CD14-positive monocyte (primary cell): ENCODE measurements around the gene MCRIP2. TPM values are rescaled to one million over a fixed set of nuclear protein-coding genes. Genes with fewer than 3 reads are reported as not detected.
"Not testable (repeated sequence)": the region's sequence is repeated elsewhere in the genome, so short reads cannot be mapped to it uniquely, and the experiment has no call there.

Experiments
- DNase-seq, 3 donors: peaks; one replicate each; pipeline ENCODE4 v3.0.0-alpha.2; 2011 to 2022
- H2AFZ ChIP-seq: 2 replicates; pipeline ENCODE4 v1.6.0; 2012; ENCODE audit warnings: mild to moderate bottlenecking, low read depth, low read length, inconsistent platforms; ENCODE audit not compliant: insufficient read depth, poor library complexity, severe bottlenecking
- H3K27ac ChIP-seq, 2 donors: 1 replicate in 1 of 2; 2 replicates in 1 of 2; pipeline ENCODE4 v1.5.1; 2012 to 2013; ENCODE audit warnings: low read length in 2 of 2, control low read depth in 1 of 2, inconsistent platforms in 1 of 2, low read depth in 1 of 2, mild to moderate bottlenecking in 1 of 2
- H3K27me3 ChIP-seq, 2 donors: one replicate each; pipeline versions ENCODE4 v1.6.0 to v1.6.1; 2011 to 2013; ENCODE audit warnings: low read length in 2 of 2; ENCODE audit not compliant: control insufficient read depth in 2 of 2, insufficient read depth in 2 of 2
- H3K36me3 ChIP-seq, 2 donors: replicated peaks in 1 of 2; 1 replicate in 1 of 2; 2 replicates in 1 of 2; pipeline versions ENCODE4 v1.5.1 to v1.6.1; 2012 to 2013; ENCODE audit warnings: low read length in 2 of 2, control low read depth in 1 of 2, inconsistent platforms in 1 of 2, mild to moderate bottlenecking in 1 of 2; ENCODE audit not compliant: insufficient read depth in 2 of 2, control insufficient read depth in 1 of 2
- H3K4me1 ChIP-seq, 2 donors: 1 replicate in 1 of 2; 2 replicates in 1 of 2; pipeline versions ENCODE4 v1.5.1 to v1.6.1; 2012 to 2013; ENCODE audit warnings: low read length in 2 of 2, control low read depth in 1 of 2, inconsistent platforms in 1 of 2, mild to moderate bottlenecking in 1 of 2, moderate library complexity in 1 of 2; ENCODE audit not compliant: insufficient read depth in 2 of 2, control insufficient read depth in 1 of 2
- H3K4me2 ChIP-seq: replicated peaks from 2 replicates; pipeline ENCODE3; 2012; ENCODE audit warnings: low read length, moderate library complexity, mild to moderate bottlenecking; ENCODE audit not compliant: poor library complexity, severe bottlenecking; ENCODE audit errors: extremely low read depth
- H3K4me3 ChIP-seq, 3 experiments: fragments of 200-600 bp in 1 of 3; sonication (generic) in 1 of 3; replicated peaks in 1 of 3; 1 replicate in 2 of 3; 2 replicates in 1 of 3; pipeline ENCODE4 v1.5.1; 2011 to 2013; ENCODE audit warnings: low read length in 3 of 3, mild to moderate bottlenecking in 3 of 3, control low read depth in 2 of 3, low read depth in 2 of 3, inconsistent platforms in 1 of 3, moderate library complexity in 1 of 3
- H3K79me2 ChIP-seq: 2 replicates; pipeline ENCODE4 v1.6.0; 2012; ENCODE audit warnings: mild to moderate bottlenecking, control low read depth, inconsistent platforms, low read length, moderate library complexity; ENCODE audit not compliant: insufficient read depth
- H3K9ac ChIP-seq: 2 replicates; pipeline ENCODE4 v1.6.0; 2017; ENCODE audit warnings: low read length, mild to moderate bottlenecking; ENCODE audit not compliant: insufficient read depth, poor library complexity, severe bottlenecking
- H3K9me3 ChIP-seq, 2 donors: replicated peaks in 1 of 2; 1 replicate in 1 of 2; 2 replicates in 1 of 2; pipeline versions ENCODE4 v1.5.1 to v1.6.1; 2012 to 2013; ENCODE audit warnings: low read length in 2 of 2, control low read depth in 1 of 2; ENCODE audit not compliant: control insufficient read depth in 1 of 2, insufficient read depth in 1 of 2
- H4K20me1 ChIP-seq: 2 replicates; pipeline ENCODE4 v1.6.0; 2012; ENCODE audit warnings: mild to moderate bottlenecking, low read length, control low read depth, moderate library complexity; ENCODE audit not compliant: insufficient read depth
- H3K27ac Mint-ChIP-seq, 7 donors: one replicate each; pipeline ENCODE4 v1.8.0; 2020; ENCODE audit warnings: mild to moderate bottlenecking in 7 of 7, mixed read lengths in 7 of 7, moderate library complexity in 6 of 7, inconsistent platforms in 2 of 7
- H3K27me3 Mint-ChIP-seq, 3 donors: one replicate each; pipeline ENCODE4 v1.8.0; 2021 to 2022; ENCODE audit warnings: low read depth in 3 of 3, mild to moderate bottlenecking in 3 of 3, mixed read lengths in 3 of 3, moderate library complexity in 3 of 3, inconsistent platforms in 1 of 3
- H3K36me3 Mint-ChIP-seq, 2 donors: one replicate each; pipeline ENCODE4 v1.8.0; 2020; ENCODE audit warnings: mixed read lengths in 2 of 2, inconsistent platforms in 1 of 2, mild to moderate bottlenecking in 1 of 2
- H3K4me1 Mint-ChIP-seq: one replicate; pipeline ENCODE4 v1.8.0; 2020; ENCODE audit warnings: mild to moderate bottlenecking, mixed read lengths
- H3K4me3 Mint-ChIP-seq, 2 donors: one replicate each; pipeline ENCODE4 v1.8.0; 2020; ENCODE audit warnings: mild to moderate bottlenecking in 2 of 2, mixed read lengths in 2 of 2, moderate library complexity in 1 of 2
- H3K9me3 Mint-ChIP-seq, 7 donors: one replicate each; pipeline ENCODE4 v1.8.0; 2020 to 2022; ENCODE audit warnings: mixed read lengths in 7 of 7, mild to moderate bottlenecking in 6 of 7, moderate library complexity in 6 of 7, inconsistent platforms in 2 of 7
- WGBS: methylation state at CpG from one replicate; pipeline ENCODE4 v1.1.5; 2013; ENCODE audit warnings: missing lambda C conversion rate; ENCODE audit not compliant: insufficient coverage; 5-methylcytosine and 5-hydroxymethylcytosine counted together
- intact Hi-C, 2 donors: fragments of 100-400 bp; cut with micrococcal nuclease; formaldehyde crosslinking; loops; one replicate each; pipeline versions ENCODE4 v1.15.0 to v1.15.1; 2023
- polyA plus RNA-seq, 3 donors: library from polyadenylated mRNA; depleted of rRNA in 1 of 3; unstranded in 2 of 3; stranded (reverse) in 1 of 3; fragments of 300-500 nt in 2 of 3; fragments of >200 nt in 1 of 3; fragmentation: Illumina TruSeq in 2 of 3; gene quantifications; 1 replicate in 2 of 3; 2 replicates in 1 of 3; pipeline ENCODE4 v1.2.3, GENCODE V29; 2012 to 2021
- TF ChIP-seq, protein P1 (sequence below): fragments of 200-600 bp; IDR thresholded peaks from one replicate; pipeline ENCODE4 v1.8.0; 2022; ENCODE audit warnings: antibody characterized with exemption, mild to moderate bottlenecking

Gene MCRIP2
- polyA plus RNA-seq, 3 donors, result 23.7 to 65.6 (median 42.1) TPM

DNA sequence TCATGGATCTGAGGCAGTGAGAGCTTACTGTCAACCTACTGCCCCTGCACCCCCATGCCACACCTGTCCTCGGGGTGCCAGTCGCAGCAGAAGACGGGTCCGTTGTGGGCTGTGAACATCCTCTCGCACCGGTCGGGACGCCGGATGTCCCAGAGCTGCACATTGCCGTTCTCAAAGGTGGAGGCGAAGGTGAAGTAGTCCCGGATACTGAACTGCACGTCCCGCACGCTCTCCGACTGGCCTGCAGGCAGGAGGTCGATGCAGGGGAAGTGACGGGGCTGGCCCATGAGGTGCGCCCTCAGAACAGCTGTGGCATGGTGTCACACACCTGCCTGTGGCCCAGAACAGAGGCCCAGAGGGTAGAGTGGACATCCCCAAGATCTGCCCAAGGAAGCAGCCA, 45.9 kb downstream of the MCRIP2 start:
- H3K9me3 Mint-ChIP-seq, result peaks cover 0 to 10% (median 2%) of the 10 kb centered on the region in 7 donors
- intact Hi-C loops, result no loop called here
- H3K27ac Mint-ChIP-seq, result no peak overlapping the region
- peaks cover 20 to 28% of the 10 kb centered on the region in 2 donors for H3K36me3 Mint-ChIP-seq
- H3K79me2 ChIP-seq, result peaks cover 11% of the 10 kb centered on the region
- H3K27me3 ChIP-seq, result peaks cover 3 to 16% of the 10 kb centered on the region in 2 donors
- H3K36me3 ChIP-seq, result peaks cover 8 to 12% of the 10 kb centered on the region in 2 donors
- peaks cover 37 to 53% of the 10 kb centered on the region in 2 donors for H3K4me1 ChIP-seq
- no peak overlapping the region for H2AFZ ChIP-seq
- H3K27ac ChIP-seq, result no peak overlapping the region
- TF ChIP-seq, protein P1, sequence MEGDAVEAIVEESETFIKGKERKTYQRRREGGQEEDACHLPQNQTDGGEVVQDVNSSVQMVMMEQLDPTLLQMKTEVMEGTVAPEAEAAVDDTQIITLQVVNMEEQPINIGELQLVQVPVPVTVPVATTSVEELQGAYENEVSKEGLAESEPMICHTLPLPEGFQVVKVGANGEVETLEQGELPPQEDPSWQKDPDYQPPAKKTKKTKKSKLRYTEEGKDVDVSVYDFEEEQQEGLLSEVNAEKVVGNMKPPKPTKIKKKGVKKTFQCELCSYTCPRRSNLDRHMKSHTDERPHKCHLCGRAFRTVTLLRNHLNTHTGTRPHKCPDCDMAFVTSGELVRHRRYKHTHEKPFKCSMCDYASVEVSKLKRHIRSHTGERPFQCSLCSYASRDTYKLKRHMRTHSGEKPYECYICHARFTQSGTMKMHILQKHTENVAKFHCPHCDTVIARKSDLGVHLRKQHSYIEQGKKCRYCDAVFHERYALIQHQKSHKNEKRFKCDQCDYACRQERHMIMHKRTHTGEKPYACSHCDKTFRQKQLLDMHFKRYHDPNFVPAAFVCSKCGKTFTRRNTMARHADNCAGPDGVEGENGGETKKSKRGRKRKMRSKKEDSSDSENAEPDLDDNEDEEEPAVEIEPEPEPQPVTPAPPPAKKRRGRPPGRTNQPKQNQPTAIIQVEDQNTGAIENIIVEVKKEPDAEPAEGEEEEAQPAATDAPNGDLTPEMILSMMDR, result no peak
- no peak for DNase-seq
- H3K4me3 ChIP-seq, result no peak overlapping the region
- no peak overlapping the region for H3K4me3 Mint-ChIP-seq
- H3K27me3 Mint-ChIP-seq, result peaks cover 15 to 18% (median 16%) of the 10 kb centered on the region in 3 donors
- no peak overlapping the region for H3K4me2 ChIP-seq
- peaks cover 0 to under 1% of the 10 kb centered on the region in 2 donors for H3K9me3 ChIP-seq
- H3K9ac ChIP-seq, result no peak overlapping the region
- H4K20me1 ChIP-seq, result peaks cover 17% of the 10 kb centered on the region
- peaks cover 25% of the 10 kb centered on the region for H3K4me1 Mint-ChIP-seq
- WGBS, result 92% methylated on average over 19 of the region's 19 CpGs

GRCh38 chr16:689175-689897, 47.7 kb downstream of the MCRIP2 start:
- intact Hi-C loops, result no loop called here

GRCh38 chr16:691242-691641, 49.6 kb downstream of the MCRIP2 start:
- Histone ChIP-seq H3K4me1 (peaks cover 33 to 45% of the 10 kb centered on the region in 2 donors), H3K27me3 (peaks cover 20 to 47% of the 10 kb centered on the region in 2 donors), H3K36me3 (peaks cover 0 to 11% of the 10 kb centered on the region in 2 donors)
- Mint-ChIP-seq H3K4me1 (peaks cover 25% of the 10 kb centered on the region), H3K27me3 (peaks cover 44 to 54% (median 49%) of the 10 kb centered on the region in 3 donors), H3K9me3 (peaks cover 3 to 15% (median 7%) of the 10 kb centered on the region in 7 donors), H3K36me3 (peaks cover 13 to 19% of the 10 kb centered on the region in 2 donors), H3K4me3 (peak overlapping the region; percentile 43 to 94), H3K27ac (peak overlapping the region in 1 of 7 donors; percentile 70)
- H3K4me3 ChIP-seq, intact Hi-C loops, H3K4me2 ChIP-seq, H3K9ac ChIP-seq, H3K9me3 ChIP-seq, H3K27ac ChIP-seq, DNase-seq, H4K20me1 ChIP-seq, H3K79me2 ChIP-seq, H2AFZ ChIP-seq: not testable (repeated sequence)
- 92% methylated on average over 12 of the region's 16 CpGs for WGBS

More at GRCh38 chr16:689175-689897, 47.7 kb downstream of the MCRIP2 start:
- Histone ChIP-seq H3K9me3 (peaks cover 0 to 4% of the 10 kb centered on the region in 2 donors), H3K36me3 (peaks cover 0 to 11% of the 10 kb centered on the region in 2 donors), H3K4me2 (peak overlapping the region; percentile 95), H4K20me1 (peaks cover 4% of the 10 kb centered on the region), H3K9ac (peak overlapping the region; percentile 75), H3K27me3 (peaks cover 15 to 29% of the 10 kb centered on the region in 2 donors), H3K4me3 (peak overlapping the region; percentile 77 to 92 (median 87)), H3K4me1 (peaks cover 26 to 43% of the 10 kb centered on the region in 2 donors), H3K79me2 (no peaks in the 10 kb centered on the region), H3K27ac (peak overlapping the region; percentile 70 to 80), H2AFZ (peak overlapping the region; percentile 86)
- Mint-ChIP-seq H3K27ac (peak overlapping the region in 6 of 7 donors; percentile 74 to 93 (median 85)), H3K4me3 (peak overlapping the region; percentile 87 to 94), H3K9me3 (peaks cover under 1 to 10% (median 6%) of the 10 kb centered on the region in 7 donors), H3K27me3 (peaks cover 31 to 36% (median 32%) of the 10 kb centered on the region in 3 donors), H3K36me3 (peaks cover 17 to 22% of the 10 kb centered on the region in 2 donors), H3K4me1 (peaks cover 16% of the 10 kb centered on the region)
- DNase-seq, result peak in 1 of 3 donors; percentile 32
- WGBS, result 89% methylated on average over 24 of the region's 26 CpGs
- TF ChIP-seq, protein P1, result no peak
